ENCODE measurements around the gene WWOX. TPM values are rescaled to one million over a fixed set of nuclear protein-coding genes. Genes with fewer than 3 reads are reported as not detected.

Gene WWOX
- total RNA-seq, 2 experiments from 2014 or later: 19.9 to 29.4 TPM

DNA sequence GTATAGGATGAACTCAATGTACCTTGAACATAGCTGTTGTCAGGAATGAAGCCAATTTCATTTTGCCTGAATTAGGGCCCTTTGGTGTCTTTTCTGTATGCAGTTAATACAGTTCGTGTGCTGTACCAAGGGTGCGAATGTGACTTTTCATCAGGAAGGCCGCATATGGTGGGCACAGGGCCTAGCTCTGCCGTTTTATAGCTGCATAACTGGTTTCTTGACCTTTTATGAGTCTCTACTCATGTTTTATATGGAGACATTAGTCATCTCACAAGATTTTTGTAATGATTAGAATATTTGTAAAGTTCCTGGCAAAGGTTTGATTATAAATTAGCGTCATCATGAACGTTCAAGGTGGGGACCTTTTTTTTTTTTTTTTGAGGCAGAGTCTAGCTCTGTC lies 989.5 kb downstream of the WWOX start:
- peaks cover 56% of the 10 kb centered on the region for H3K4me1 Mint-ChIP-seq
- ChIA-PET CTCF (interaction anchor here (0.6 to 1.3 kb wide), 3 partner anchors 13 to 180 kb away, joined by 3 to 6 read pairs (median 3); no protein-coding TSS in a partner anchor), POLR2A (interaction anchor here (0.6 to 1.4 kb wide), 2 partner anchors 12 to 409 kb away, joined by 3 to 8 read pairs; no protein-coding TSS in a partner anchor)
- no peak for ATAC-seq
- H3K36me3 Mint-ChIP-seq (ENCODE audit: low read depth): peaks cover 10% of the 10 kb centered on the region
- intact Hi-C loops (cut with DNase I, micrococcal nuclease): loop anchor here (1.0 to 10.0 kb wide), 4 partner anchors 13 to 686 kb away; no protein-coding TSS in a partner anchor
- H3K27me3 Mint-ChIP-seq: no peaks in the 10 kb centered on the region
- H3K27ac Mint-ChIP-seq: peak overlapping the region; percentile 95
- H3K4me3 Mint-ChIP-seq: no peak overlapping the region
- no peak for DNase-seq
- peaks cover 6% of the 10 kb centered on the region for H3K9me3 Mint-ChIP-seq (ENCODE audit: low read depth)

DNA sequence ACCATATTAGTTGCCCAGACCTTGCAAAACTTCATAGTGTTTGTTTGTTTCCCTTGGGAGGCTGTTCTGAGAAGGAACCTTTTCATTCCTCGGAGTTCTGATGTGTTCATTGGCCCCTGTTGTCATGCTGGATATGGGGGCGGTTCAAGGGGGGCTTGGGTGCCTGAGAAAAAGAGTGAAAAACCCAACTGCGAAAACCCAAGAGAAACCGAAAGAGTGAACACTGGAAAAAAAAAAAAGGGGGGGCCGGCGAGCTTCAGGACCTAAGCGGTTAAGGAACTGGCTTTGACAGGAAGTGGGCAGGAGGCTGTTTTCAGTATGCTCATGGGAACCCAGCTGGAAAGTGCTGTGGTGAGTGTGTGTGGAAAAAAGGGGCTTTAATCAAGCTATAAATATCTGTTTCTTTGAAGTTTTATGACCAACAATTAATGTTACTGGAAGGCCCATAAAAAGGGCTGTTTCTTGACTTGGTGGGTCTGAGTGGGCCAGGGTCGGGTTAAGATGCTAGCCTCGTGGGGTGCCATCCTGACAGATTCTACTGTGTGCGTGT lies 990.4 kb downstream of the WWOX start:
- H3K4me1 Mint-ChIP-seq: peaks cover 57% of the 10 kb centered on the region
- H3K9me3 Mint-ChIP-seq (ENCODE audit: low read depth): peaks cover 6% of the 10 kb centered on the region
- peaks cover 10% of the 10 kb centered on the region for H3K36me3 Mint-ChIP-seq (ENCODE audit: low read depth)
- peak; percentile 82 for DNase-seq
- peak overlapping the region; percentile 95 for H3K27ac Mint-ChIP-seq
- intact Hi-C loops (cut with DNase I, micrococcal nuclease): loop anchor here (1.0 to 10.0 kb wide), 6 partner anchors 14 to 685 kb away; partner anchors contain the start of gene MAF (in 2 of the 2)
- H3K4me3 Mint-ChIP-seq: peak overlapping the region; percentile 66
- no peaks in the 10 kb centered on the region for H3K27me3 Mint-ChIP-seq
- peak; percentile 70 for ATAC-seq
- POLR2A ChIA-PET: interaction anchor here (0.6 to 1.1 kb wide), 6 partner anchors 14 to 543 kb away, joined by 3 to 7 read pairs (median 4); no protein-coding TSS in a partner anchor
- CTCF ChIA-PET: interaction anchor here (0.5 to 1.3 kb wide), 4 partner anchors 14 to 505 kb away, joined by 3 to 6 read pairs (median 3); no protein-coding TSS in a partner anchor

DNA sequence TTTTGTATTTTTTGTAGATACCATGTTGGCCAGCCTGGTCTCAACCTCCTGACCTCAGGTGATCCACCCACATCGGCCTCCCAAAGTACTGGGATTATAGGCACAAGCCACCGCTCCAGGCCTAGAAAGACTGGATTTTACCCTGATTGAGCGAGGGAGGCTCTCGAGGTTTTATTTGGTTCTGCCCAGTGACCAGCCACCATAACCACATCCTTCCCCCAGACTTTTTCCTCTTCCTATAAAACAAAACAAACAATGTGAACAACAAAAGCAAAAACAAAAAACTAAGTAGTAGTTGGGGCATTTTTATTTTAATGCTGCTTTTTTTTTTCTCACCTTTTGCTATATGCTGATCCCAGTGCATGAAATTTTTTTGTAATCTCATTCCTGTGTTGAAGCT lies 991.5 kb downstream of the WWOX start:
- ATAC-seq (no peak), DNase-seq (no peak)
- peaks cover 57% of the 10 kb centered on the region for H3K4me1 Mint-ChIP-seq
- ChIA-PET CTCF (interaction anchor here (0.6 to 1.8 kb wide), 2 partner anchors 19 to 44 kb away, joined by 3 to 4 read pairs; no protein-coding TSS in a partner anchor), POLR2A (no interaction called here)
- H3K36me3 Mint-ChIP-seq (ENCODE audit: low read depth): peaks cover 10% of the 10 kb centered on the region
- no peak overlapping the region for H3K4me3 Mint-ChIP-seq
- intact Hi-C loops (cut with DNase I, micrococcal nuclease): loop anchor here (1.0 to 5.0 kb wide), 3 partner anchors 178 to 511 kb away; partner anchors contain the start of gene MAF (in 2 of the 2)
- peak overlapping the region; percentile 95 for H3K27ac Mint-ChIP-seq
- H3K27me3 Mint-ChIP-seq: no peaks in the 10 kb centered on the region
- peaks cover 6% of the 10 kb centered on the region for H3K9me3 Mint-ChIP-seq (ENCODE audit: low read depth)

DNA sequence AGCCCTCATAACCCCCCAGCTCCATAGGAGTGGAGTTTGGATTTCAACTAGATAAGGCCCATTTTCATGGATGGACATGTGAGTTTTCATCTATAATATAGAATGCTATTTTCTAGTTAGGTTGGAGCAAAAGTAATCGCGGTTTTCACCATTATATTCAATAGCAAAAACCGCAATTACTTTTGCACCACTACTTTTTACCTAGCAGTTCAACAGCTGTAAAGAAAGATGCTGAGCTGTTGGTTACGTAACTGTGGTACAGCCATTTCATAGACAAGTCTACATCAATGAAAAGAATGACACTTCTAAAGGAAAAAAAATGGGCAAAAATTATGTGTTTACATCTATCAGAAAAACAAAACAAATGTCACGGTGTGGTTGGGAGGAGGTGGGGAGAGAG lies 993.4 kb downstream of the WWOX start:
- DNase-seq (no peak), ATAC-seq (no peak)
- H3K36me3 Mint-ChIP-seq (ENCODE audit: low read depth): peaks cover 10% of the 10 kb centered on the region
- H3K27ac Mint-ChIP-seq: peak overlapping the region; percentile 48
- H3K27me3 Mint-ChIP-seq: no peaks in the 10 kb centered on the region
- intact Hi-C loops (cut with DNase I, micrococcal nuclease): loop anchor here (5.0 kb wide), 2 partner anchors 316 to 509 kb away; partner anchors contain the start of gene MAF (in 2 of the 2)
- POLR2A ChIA-PET: interaction anchor here (0.6 kb wide), 1 partner anchor 131 kb away, joined by 4 read pairs; no protein-coding TSS in a partner anchor
- no peak overlapping the region for H3K4me3 Mint-ChIP-seq
- CTCF ChIA-PET: interaction anchor here (1.5 kb wide), 1 partner anchor 25 kb away, joined by 3 read pairs; no protein-coding TSS in a partner anchor
- H3K9me3 Mint-ChIP-seq (ENCODE audit: low read depth): peaks cover 6% of the 10 kb centered on the region
- peaks cover 57% of the 10 kb centered on the region for H3K4me1 Mint-ChIP-seq

DNA sequence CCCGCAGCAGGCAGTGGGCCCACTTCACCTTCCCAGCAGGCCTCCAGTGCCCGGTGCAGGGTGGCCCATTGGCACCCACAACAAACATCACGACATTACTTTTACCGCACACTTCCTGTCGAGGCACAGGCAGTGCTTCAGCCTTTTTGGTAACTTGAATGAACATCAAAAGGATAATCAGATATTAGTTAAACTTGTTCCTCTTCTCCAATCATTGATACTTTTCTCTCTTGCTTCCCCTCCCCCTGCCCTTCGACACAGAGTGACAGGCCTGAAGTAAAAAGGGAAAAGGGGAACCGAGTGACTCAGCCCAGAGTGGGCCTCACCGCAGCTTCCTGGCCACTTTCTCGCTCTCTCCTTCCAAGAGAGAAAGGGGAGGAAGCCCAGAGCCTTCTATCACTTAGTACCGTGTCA lies 994.1 kb downstream of the WWOX start:
- peak; percentile 64 for DNase-seq
- peak; percentile 61 for ATAC-seq
- intact Hi-C loops (cut with DNase I, micrococcal nuclease): loop anchor here (5.0 kb wide), 2 partner anchors 316 to 509 kb away; partner anchors contain the start of gene MAF (in 2 of the 2)
- Mint-ChIP-seq H3K27me3 (no peaks in the 10 kb centered on the region), H3K4me1 (peaks cover 54% of the 10 kb centered on the region), H3K36me3 (ENCODE audit: low read depth) (peaks cover 10% of the 10 kb centered on the region), H3K27ac (peak overlapping the region; percentile 86), H3K9me3 (ENCODE audit: low read depth) (peaks cover 6% of the 10 kb centered on the region), H3K4me3 (no peak overlapping the region)
- ChIA-PET CTCF (interaction anchor here (1.5 kb wide), 1 partner anchor 26 kb away, joined by 3 read pairs; no protein-coding TSS in a partner anchor), POLR2A (no interaction called here)

DNA sequence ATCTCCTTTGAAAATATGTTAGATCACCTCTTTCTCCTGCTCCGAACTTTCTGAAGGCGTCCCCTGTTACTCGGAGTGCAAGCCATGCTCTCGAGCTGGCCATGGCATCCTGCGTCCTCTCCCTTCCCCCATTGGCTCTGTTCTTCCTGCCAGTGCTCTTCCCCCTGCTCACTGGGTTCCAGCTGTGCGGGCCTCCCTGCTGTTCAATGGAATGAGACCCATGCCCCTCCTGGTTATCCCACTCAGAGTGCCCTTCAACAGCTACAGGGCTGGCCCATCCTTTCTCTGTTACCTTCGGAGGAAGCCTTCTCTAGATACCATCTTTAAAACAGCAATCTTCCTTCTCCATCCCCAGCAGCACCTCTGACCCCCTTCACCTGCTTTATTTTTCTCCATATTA lies 996.8 kb downstream of the WWOX start:
- intact Hi-C loops (cut with DNase I, micrococcal nuclease): no loop called here
- POLR2A ChIA-PET: interaction anchor here (1.0 kb wide), 1 partner anchor 219 kb away, joined by 3 read pairs; no protein-coding TSS in a partner anchor
- Mint-ChIP-seq H3K4me3 (no peak overlapping the region), H3K36me3 (ENCODE audit: low read depth) (peaks cover under 1% of the 10 kb centered on the region), H3K27ac (no peak overlapping the region), H3K4me1 (peaks cover 27% of the 10 kb centered on the region), H3K27me3 (no peaks in the 10 kb centered on the region), H3K9me3 (ENCODE audit: low read depth) (no peaks in the 10 kb centered on the region)
- DNase-seq: no peak
- ATAC-seq: no peak
- CTCF ChIA-PET: interaction anchor here (0.7 to 0.8 kb wide), 2 partner anchors 37 to 1728 kb away, joined by 3 read pairs; no protein-coding TSS in a partner anchor

DNA sequence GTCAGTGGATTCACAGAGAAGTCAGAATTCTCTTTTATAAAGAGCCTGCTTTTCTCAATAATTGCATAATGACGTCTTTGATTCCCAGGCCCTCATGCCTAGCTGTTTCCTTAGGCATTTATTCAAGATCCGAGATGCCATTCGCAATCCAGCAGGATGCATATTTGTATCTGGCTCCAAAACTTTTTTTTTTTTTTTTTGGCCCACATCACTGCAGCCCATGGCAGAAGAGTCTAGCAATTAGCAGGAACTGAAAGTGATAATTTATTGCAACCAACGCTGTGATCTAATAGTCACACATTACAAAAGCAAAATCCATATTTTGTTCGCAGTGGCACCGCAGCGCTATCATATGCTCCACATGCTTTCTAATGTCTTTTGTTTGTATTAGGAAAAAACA lies 997.7 kb downstream of the WWOX start:
- no peak overlapping the region for H3K4me3 Mint-ChIP-seq
- no peaks in the 10 kb centered on the region for H3K27me3 Mint-ChIP-seq
- intact Hi-C loops (cut with DNase I, micrococcal nuclease): no loop called here
- ChIA-PET POLR2A (interaction anchor here (1.0 kb wide), 1 partner anchor 218 kb away, joined by 3 read pairs; no protein-coding TSS in a partner anchor), CTCF (interaction anchor here (0.8 kb wide), 1 partner anchor 1729 kb away, joined by 3 read pairs; no protein-coding TSS in a partner anchor)
- peaks cover 24% of the 10 kb centered on the region for H3K4me1 Mint-ChIP-seq
- DNase-seq: no peak
- H3K27ac Mint-ChIP-seq: no peak overlapping the region
- H3K36me3 Mint-ChIP-seq (ENCODE audit: low read depth): no peaks in the 10 kb centered on the region
- no peak for ATAC-seq
- H3K9me3 Mint-ChIP-seq (ENCODE audit: low read depth): no peaks in the 10 kb centered on the region

DNA sequence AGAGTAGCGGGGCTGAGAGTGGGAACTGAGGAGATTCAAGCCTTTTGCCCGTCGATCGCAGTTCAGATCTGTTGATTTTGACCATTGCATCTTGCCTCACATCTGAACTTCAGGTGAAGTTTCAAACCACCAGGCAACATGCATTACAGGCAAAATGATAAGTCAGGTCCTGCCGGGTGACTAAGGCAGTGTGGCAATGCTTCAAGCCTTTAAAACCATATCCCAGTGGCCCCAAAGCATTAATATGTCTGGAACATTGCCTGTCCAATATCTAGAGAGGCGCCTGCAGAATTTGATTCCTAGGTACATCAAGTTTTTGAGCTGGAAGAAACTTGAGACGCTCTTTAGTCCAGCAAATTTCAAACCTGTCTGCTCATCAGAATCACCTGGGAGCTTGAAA lies 998.3 kb downstream of the WWOX start:
- POLR2A ChIA-PET: no interaction called here
- no peak for ATAC-seq
- CTCF ChIA-PET: interaction anchor here (0.8 kb wide), 1 partner anchor 83 kb away, joined by 3 read pairs; no protein-coding TSS in a partner anchor
- Mint-ChIP-seq H3K27ac (no peak overlapping the region), H3K4me1 (peaks cover 18% of the 10 kb centered on the region), H3K4me3 (no peak overlapping the region), H3K9me3 (ENCODE audit: low read depth) (no peaks in the 10 kb centered on the region), H3K36me3 (ENCODE audit: low read depth) (no peaks in the 10 kb centered on the region), H3K27me3 (no peaks in the 10 kb centered on the region)
- no peak for DNase-seq
- intact Hi-C loops (cut with DNase I, micrococcal nuclease): no loop called here

DNA sequence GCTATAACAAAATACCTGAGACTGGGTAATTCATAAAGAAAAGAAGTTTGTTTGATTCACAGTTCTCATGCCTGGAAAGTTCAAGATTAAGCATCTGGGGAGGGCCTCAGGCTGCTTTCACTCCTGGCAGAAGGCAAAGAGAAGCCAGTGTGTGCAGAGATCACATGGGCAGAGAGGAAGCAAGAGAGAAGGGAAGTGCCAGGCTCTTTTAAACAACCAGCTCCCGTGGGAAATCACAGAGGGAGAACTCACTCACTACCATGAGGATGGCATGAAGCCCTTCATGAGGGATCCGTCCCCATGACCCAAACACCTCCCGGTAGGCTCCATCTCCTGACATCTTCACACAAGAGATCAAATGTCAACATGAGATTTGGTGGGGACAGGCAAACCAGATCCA lies 999.5 kb downstream of the WWOX start:
- ChIA-PET POLR2A (no interaction called here), CTCF (no interaction called here)
- Mint-ChIP-seq H3K4me3 (no peak overlapping the region), H3K27me3 (no peaks in the 10 kb centered on the region), H3K27ac (no peak overlapping the region), H3K36me3 (ENCODE audit: low read depth) (no peaks in the 10 kb centered on the region), H3K9me3 (ENCODE audit: low read depth) (no peaks in the 10 kb centered on the region), H3K4me1 (peaks cover 9% of the 10 kb centered on the region)
- no peak for ATAC-seq
- no peak for DNase-seq
- intact Hi-C loops (cut with DNase I, micrococcal nuclease): no loop called here

DNA sequence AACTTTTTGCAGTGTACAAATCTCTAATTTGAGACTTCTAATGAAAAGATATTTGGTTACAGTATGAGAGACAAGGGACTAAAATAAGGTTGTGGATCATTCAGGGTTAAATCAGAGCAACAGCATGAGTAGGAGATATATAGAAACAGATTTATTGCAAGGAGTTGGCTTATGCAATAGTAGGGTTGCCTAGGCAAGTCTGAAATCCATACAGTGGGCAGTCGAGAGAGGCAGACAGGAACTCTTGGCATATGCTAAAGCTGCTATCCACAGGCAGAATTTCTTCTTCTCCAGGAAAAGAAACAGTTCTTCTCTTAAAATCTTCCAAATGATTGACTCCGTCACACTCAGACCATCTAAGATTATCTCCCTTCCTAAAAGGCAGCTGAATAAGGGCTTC lies 1000.3 kb downstream of the WWOX start:
- DNase-seq (no peak), ATAC-seq (no peak)
- peaks cover 5% of the 10 kb centered on the region for H3K4me1 Mint-ChIP-seq
- H3K27ac Mint-ChIP-seq: no peak overlapping the region
- H3K9me3 Mint-ChIP-seq (ENCODE audit: low read depth): no peaks in the 10 kb centered on the region
- intact Hi-C loops (cut with DNase I, micrococcal nuclease): no loop called here
- POLR2A ChIA-PET: no interaction called here
- no peak overlapping the region for H3K4me3 Mint-ChIP-seq
- H3K27me3 Mint-ChIP-seq: no peaks in the 10 kb centered on the region
- H3K36me3 Mint-ChIP-seq (ENCODE audit: low read depth): no peaks in the 10 kb centered on the region
- CTCF ChIA-PET: interaction anchor here (1.1 kb wide), 1 partner anchor 8 kb away, joined by 3 read pairs; no protein-coding TSS in a partner anchor

DNA sequence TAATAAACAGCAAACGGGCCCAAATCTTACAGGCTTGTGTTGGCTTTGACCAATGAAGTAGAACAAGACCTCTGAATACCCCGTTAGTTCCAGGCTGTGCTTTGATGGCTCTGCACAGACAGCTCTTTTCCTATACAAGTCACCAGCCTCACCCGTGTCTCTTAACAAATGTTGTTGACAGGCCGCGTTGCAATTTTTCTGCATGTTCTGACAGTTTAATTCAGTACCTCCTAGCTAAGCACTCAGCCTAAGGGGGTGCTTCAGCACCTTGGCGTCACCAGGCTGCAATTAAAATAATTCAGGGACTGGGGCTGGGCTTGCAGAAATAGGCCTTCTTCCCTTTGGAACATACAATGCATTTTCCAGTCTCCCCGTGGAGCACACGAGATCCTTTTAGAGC lies 1001.0 kb downstream of the WWOX start:
- ChIA-PET CTCF (interaction anchor here (1.1 kb wide), 1 partner anchor 9 kb away, joined by 3 read pairs; no protein-coding TSS in a partner anchor), POLR2A (no interaction called here)
- intact Hi-C loops (cut with DNase I, micrococcal nuclease): no loop called here
- no peak for ATAC-seq
- no peaks in the 10 kb centered on the region for H3K9me3 Mint-ChIP-seq (ENCODE audit: low read depth)
- no peaks in the 10 kb centered on the region for H3K27me3 Mint-ChIP-seq
- no peak overlapping the region for H3K4me3 Mint-ChIP-seq
- H3K36me3 Mint-ChIP-seq (ENCODE audit: low read depth): no peaks in the 10 kb centered on the region
- H3K27ac Mint-ChIP-seq: no peak overlapping the region
- DNase-seq: no peak
- H3K4me1 Mint-ChIP-seq: peaks cover 5% of the 10 kb centered on the region
